Measurements from ENCODE around the gene PKDCC. TPM values are rescaled to one million over a fixed set of nuclear protein-coding genes. Genes with fewer than 3 reads are reported as not detected.
"Not testable (repeated sequence)": the region's sequence is repeated elsewhere in the genome, so short reads cannot be mapped to it uniquely, and the experiment has no call there.

The PKDCC gene
- total RNA-seq, 6 experiments from 2014 or later: not detected

DNA sequence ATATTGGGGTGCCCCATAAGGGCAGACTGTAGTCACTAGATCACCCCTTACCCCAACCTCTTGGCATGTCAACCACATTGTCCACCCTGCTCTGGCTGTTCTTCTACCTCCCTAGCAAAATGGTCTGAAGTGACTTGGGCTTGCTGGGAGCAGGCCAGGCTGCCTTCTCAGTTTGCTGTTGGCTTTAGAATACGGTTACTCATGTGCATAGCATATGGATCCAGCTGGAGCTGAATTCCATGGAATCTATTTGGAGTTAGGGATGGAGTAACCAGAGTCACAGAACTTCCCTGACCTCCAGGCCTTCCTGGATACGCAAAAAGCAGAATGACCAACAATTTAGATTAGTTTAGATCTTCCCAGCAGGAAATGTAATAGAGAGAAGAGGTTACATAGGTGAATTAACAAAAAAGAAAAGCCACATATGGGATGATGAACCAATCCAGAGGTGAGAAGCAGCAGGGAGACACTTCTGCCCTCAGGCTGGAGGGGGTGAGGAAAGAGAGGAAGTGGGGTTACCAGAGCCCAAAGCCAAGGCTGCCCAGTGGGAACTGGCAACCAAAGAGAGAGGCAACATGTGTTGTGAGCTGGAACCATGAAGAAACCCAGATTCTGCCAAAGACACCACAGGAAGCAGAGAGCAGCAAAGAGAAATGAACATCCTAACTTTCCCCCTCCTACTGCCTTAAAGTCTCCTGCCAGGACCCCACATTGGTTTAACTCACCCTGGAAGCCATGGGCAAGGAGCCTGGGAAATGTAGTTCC is 26.1 kb downstream of the PKDCC start:
- Mint-ChIP-seq H3K4me1 (ENCODE audit: low read depth) (no peaks in the 10 kb centered on the region), H3K4me3 (no peak overlapping the region), H3K36me3 (ENCODE audit: low read depth) (no peaks in the 10 kb centered on the region), H3K27ac (no peak overlapping the region), H3K27me3 (ENCODE audit: insufficient read depth) (peaks cover 42% of the 10 kb centered on the region), H3K9me3 (no peaks in the 10 kb centered on the region)
- TF ChIP-seq, protein P1, sequence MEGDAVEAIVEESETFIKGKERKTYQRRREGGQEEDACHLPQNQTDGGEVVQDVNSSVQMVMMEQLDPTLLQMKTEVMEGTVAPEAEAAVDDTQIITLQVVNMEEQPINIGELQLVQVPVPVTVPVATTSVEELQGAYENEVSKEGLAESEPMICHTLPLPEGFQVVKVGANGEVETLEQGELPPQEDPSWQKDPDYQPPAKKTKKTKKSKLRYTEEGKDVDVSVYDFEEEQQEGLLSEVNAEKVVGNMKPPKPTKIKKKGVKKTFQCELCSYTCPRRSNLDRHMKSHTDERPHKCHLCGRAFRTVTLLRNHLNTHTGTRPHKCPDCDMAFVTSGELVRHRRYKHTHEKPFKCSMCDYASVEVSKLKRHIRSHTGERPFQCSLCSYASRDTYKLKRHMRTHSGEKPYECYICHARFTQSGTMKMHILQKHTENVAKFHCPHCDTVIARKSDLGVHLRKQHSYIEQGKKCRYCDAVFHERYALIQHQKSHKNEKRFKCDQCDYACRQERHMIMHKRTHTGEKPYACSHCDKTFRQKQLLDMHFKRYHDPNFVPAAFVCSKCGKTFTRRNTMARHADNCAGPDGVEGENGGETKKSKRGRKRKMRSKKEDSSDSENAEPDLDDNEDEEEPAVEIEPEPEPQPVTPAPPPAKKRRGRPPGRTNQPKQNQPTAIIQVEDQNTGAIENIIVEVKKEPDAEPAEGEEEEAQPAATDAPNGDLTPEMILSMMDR (IDR thresholded peaks at IDR 0.05): no peak
- DNase-seq: no peak

DNA sequence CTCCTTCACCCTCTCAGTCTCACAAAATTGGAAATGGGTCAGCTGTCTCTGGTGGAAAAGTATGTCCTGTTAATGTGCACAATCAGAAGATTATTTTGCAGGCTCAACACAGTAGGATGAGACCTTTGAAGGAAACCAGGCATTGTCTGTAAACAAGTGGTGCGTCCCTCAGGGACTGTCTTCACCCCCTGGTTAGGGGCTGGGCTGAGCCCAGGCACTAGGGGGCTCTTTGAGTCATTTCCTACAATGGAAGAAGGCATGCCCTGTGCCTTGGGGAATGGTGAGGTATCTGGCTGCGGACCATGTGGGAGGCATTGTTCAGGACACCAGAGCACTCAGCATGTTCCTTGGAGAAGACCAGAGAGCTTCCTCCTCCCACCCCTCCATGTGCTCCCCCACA is 26.8 kb downstream of the PKDCC start:
- H3K4me3 Mint-ChIP-seq: no peak overlapping the region
- DNase-seq: no peak
- no peak overlapping the region for H3K27ac Mint-ChIP-seq
- no peaks in the 10 kb centered on the region for H3K36me3 Mint-ChIP-seq (ENCODE audit: low read depth)
- H3K9me3 Mint-ChIP-seq: no peaks in the 10 kb centered on the region
- H3K4me1 Mint-ChIP-seq (ENCODE audit: low read depth): no peaks in the 10 kb centered on the region
- TF ChIP-seq, protein P1 (IDR thresholded peaks at IDR 0.05): no peak
- peaks cover 43% of the 10 kb centered on the region for H3K27me3 Mint-ChIP-seq (ENCODE audit: insufficient read depth)

DNA sequence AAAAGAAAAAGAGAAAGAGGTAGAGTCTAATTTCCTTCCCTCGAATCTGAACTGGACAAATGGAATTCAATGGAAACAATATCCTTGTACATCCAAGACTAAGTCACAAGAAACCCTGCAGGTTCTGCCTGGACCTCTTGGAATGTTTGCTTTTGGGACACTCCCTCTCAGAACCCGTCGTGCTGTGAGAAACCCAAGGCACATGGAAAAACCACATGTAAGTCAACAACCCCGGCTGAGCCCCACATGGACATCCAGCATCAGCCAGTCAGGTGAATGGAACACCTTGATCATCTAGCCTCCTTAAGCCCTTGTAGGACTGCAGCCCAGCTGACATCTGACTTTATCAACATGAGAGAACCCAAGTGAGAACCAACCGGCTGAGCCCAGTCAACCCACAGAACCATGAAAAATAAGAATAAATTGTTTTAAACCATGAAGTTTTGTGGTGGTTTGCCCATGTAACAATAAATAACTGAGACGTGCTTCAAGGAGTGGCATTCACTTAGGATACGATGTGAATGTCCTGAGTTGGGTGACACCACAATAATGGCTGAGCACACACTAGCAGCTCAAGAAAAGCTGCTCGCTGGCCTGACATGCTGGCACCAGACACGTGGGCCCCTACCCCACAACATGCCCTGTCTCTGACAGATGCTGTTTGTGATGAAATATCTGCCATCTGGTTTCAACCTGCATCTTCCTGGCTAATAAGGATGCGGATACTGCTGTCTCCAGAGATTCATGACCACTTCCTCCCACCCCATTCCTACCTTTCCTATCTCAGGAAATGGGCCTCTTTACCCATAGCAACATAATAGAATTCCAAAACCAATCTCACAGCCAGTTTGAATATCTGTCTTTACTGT is 28.8 kb downstream of the PKDCC start:
- Mint-ChIP-seq H3K27ac (no peak overlapping the region), H3K36me3 (ENCODE audit: low read depth) (no peaks in the 10 kb centered on the region), H3K4me3 (no peak overlapping the region), H3K27me3 (ENCODE audit: insufficient read depth) (peaks cover 52% of the 10 kb centered on the region), H3K4me1 (ENCODE audit: low read depth) (no peaks in the 10 kb centered on the region), H3K9me3 (no peaks in the 10 kb centered on the region)
- TF ChIP-seq, protein P1 (IDR thresholded peaks at IDR 0.05): no peak
- DNase-seq: no peak

DNA sequence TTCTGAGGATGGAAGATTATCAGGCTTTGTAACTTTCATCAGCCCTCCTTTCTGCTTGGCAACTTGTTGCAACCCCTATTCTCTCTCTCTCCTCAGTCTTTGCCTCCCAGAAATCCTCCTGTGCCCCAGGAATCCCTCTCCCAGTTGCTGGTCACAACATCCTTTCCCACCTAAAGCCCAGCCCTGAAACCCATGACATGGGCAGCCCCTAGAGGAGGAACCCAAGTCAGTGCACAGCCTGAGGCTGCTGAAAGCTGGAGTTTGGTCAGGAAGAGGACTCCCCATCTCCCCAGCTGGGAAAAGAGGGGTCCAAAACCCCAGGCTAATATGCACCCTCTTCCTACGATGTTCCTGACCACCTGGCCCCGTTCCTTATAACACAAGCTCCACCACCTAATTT is 29.5 kb downstream of the PKDCC start:
- DNase-seq: no peak
- H3K36me3 Mint-ChIP-seq (ENCODE audit: low read depth): no peaks in the 10 kb centered on the region

DNA sequence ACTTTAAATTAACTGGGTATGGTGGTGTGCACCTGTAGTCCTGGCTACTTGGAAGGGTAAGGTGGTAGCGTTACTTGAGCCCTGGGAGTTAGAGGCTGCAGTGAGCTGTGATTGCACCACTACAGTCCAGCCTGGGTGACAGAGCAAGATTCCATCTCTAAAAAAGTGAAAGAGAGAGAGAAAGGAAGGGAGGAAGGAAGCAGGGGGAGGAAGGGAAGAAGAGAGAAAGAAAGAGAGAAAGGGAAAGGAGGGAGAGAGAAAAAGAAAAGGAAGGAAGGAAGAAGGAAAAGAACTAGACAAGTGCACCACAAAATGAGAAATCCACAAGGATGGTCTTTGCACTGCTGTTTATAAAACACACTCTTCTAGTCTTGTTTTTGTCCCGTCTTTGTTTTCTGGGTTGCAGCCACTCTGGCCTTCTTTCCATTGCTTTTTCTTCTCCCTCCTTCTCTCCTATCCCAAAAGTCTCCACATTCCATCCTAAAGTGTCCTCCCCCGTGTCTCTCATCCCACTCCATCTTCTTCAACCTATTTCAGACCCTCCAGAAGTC is 32.0 kb downstream of the PKDCC start:
- TF ChIP-seq, protein P1 (IDR thresholded peaks at IDR 0.05): no peak
- H3K4me1 Mint-ChIP-seq (ENCODE audit: low read depth): peaks cover 13% of the 10 kb centered on the region
- H3K36me3 Mint-ChIP-seq (ENCODE audit: low read depth): no peaks in the 10 kb centered on the region
- peaks cover 38% of the 10 kb centered on the region for H3K27me3 Mint-ChIP-seq (ENCODE audit: insufficient read depth)
- H3K9me3 Mint-ChIP-seq: no peaks in the 10 kb centered on the region
- no peak for DNase-seq
- H3K4me3 Mint-ChIP-seq: no peak overlapping the region
- H3K27ac Mint-ChIP-seq: no peak overlapping the region

More for the DNA sequence above, 29.5 kb downstream of the PKDCC start:
- Mint-ChIP-seq H3K9me3 (no peaks in the 10 kb centered on the region), H3K27ac (no peak overlapping the region), H3K27me3 (ENCODE audit: insufficient read depth) (peaks cover 49% of the 10 kb centered on the region), H3K4me1 (ENCODE audit: low read depth) (no peaks in the 10 kb centered on the region), H3K4me3 (no peak overlapping the region)
- TF ChIP-seq, protein P1 (IDR thresholded peaks at IDR 0.05): no peak

DNA sequence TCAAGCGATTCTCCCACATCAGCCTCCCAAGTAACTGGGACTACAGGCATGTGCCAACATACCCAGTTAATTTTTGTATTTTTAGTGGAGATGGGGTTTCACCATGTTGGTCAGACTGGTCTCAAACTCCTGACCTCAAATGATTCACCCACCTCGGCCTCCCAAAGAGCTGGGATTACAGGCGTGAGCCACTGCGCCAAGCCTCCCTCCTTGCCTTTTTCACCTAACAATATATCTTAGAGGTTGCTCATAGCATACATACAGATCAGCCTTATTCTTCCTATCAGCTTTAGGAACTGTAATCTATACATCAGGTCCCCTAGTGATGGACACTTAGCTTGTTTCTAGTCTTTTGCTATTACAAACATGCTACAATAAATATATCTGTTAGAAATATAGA is 33.3 kb downstream of the PKDCC start:
- not testable (repeated sequence) for H3K4me3 Mint-ChIP-seq; H3K9me3 Mint-ChIP-seq; DNase-seq; H3K36me3 Mint-ChIP-seq (ENCODE audit: low read depth); H3K27ac Mint-ChIP-seq
- H3K4me1 Mint-ChIP-seq (ENCODE audit: low read depth): peaks cover 14% of the 10 kb centered on the region
- H3K27me3 Mint-ChIP-seq (ENCODE audit: insufficient read depth): peaks cover 37% of the 10 kb centered on the region

All from HFFc6 (cell line).